M059J (cell line): ENCODE data around the gene PAK1. TPM values are rescaled to one million over a fixed set of nuclear protein-coding genes. Genes with fewer than 3 reads are reported as not detected.
"Not testable (repeated sequence)": the region's sequence is repeated elsewhere in the genome, so short reads cannot be mapped to it uniquely, and the experiment has no call there.

ENCODE experiments used
- DNase-seq: peaks from one replicate; pipeline ENCODE4 v3.0.0-alpha.2; 2012; ENCODE audit warnings: low read depth
- total RNA-seq: library from RNA; depleted of rRNA; stranded (reverse); fragments of >200 nt; shearing (Covaris generic); gene quantifications from 2 replicates; pipeline ENCODE4 v1.2.3, GENCODE V29; 2014

Gene PAK1
- total RNA-seq, 1 experiment from 2014 or later, result 37.5 TPM

DNA sequence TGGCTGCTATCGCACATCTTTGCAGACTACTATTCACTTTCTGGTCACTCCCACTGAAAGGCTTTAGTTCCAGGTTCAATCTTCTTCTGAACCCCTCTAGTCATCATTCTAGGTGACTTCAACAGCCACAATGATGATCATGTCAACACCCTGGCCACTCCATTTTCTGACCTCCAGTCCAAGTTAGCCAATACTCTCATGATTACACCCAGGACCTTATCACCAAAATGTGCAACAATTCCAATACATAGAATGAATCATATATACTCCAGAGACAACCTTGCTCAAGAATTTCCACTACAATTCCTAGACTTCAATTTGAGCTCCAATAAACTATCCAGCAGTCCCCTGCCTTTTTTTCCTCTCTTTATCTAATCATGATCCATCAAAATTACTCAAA lies 70.7 kb downstream of the PAK1 start:
- DNase-seq, result no peak

- DNase-seq, result no peak
These were observed 71.7 kb downstream of the PAK1 start for GRCh38 chr11:77402218-77402556.

DNA sequence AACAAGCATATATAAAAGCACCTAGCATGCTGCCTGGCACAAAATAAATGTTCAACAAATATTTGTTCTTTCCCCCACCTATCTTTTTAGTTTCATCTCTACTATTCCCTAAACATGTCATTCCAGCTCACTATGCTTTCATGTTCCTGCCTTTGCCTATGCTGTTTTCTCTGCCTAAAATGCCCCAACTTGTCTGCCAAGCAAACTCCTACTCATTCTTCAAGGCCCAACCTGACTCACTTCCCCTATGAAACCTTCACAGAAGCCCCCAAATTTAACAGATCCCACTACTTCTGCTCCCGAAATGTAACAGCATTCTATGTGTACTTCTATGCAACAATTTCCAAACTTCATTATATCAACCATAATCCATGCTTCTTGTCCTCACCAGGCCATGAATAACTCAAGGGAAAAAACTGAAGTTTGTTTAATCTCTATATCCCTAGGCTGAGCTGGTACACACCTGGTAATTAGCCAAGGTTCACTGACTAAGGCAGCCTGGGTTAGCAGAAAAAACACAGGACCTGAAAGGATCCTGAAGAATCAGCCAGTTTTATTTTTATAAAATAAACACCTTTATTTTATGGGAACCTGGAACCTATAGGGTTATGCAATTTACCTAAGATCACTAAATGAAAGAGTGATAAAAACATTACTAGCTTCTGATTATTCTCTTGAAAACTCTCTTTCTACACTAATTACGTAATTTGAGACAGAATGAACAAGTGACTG lies 72.2 kb downstream of the PAK1 start:
- DNase-seq, result no peak

GRCh38 chr11:77400775-77401449 lies 73.0 kb downstream of the PAK1 start:
- DNase-seq, result no peak

GRCh38 chr11:77400271-77400670 lies 73.6 kb downstream of the PAK1 start:
- DNase-seq, result no peak

GRCh38 chr11:77397631-77398030 lies 76.3 kb downstream of the PAK1 start:
- DNase-seq, result no peak

GRCh38 chr11:77396911-77397310 lies 77.0 kb downstream of the PAK1 start:
- no peak for DNase-seq

DNA sequence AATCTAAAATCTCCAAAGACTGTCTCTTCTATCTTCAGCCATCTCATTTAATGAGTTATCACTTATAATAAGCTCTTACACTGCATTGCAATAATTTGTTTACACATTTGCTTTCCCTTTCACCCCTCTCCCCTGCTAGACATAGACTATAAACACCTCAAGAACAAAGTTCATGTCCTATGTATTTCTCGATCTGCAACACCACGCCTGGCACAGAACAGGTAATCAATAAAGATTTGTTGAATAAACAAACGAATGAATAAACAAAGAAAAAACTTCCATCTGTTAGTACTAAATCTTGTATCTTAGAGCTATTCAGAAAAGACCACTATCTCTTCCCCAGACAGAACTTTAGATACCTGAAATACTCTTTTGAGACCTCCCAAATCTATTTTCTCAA lies 77.6 kb downstream of the PAK1 start:
- no peak for DNase-seq

DNA sequence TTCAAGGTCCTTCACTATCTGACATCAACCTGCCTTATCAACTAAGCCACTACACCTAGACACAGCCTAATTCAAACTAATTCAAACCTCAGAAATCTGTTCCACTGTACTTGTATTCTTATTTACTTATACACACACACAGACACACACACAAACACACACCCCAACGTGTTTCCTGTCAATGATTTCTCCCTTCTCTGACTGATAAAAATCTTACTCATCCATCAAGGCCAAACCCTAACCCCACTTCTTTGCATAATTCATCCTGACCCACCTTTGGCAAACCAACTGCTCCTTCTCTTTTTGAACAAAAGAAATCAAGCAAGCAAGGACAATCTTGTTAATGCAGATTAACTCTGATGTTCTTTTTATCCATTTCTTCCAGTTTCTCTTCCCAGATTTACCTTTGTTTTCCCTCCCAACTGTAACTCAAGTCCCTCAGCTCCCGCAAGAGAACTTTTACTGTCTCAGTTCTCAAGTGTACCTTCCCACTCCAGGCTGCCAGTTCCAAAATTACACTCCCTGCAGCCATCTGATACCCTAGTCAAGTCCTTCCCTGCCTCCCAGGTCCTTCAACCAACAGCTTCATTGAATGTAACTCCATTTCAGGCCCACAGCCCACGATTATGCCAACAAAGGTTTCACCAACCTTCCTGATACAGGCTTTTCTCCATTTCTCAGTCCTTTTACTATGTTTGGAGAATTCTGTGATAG lies 78.3 kb downstream of the PAK1 start:
- no peak for DNase-seq

DNA sequence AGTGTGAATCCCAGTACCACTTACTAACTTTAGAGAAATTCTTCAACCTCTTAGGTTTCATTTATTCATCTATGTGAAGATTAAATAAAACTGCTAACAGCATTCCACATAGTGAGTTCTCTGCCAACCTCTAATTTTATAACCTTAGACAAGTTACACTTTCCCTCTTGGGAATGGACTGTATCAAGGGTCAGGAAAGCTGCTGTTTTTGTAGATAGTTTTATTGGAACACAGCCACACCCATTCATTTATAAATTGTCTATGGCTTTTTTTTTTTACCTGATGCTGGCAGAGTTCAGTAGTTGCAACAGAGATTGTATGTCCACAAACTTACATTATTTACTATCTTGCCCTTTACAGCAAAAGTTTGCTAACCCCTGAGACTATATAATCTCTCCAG lies 81.1 kb downstream of the PAK1 start:
- DNase-seq, result no peak

- DNase-seq, result no peak
These were observed 86.2 kb downstream of the PAK1 start for GRCh38 chr11:77387701-77388100.

DNA sequence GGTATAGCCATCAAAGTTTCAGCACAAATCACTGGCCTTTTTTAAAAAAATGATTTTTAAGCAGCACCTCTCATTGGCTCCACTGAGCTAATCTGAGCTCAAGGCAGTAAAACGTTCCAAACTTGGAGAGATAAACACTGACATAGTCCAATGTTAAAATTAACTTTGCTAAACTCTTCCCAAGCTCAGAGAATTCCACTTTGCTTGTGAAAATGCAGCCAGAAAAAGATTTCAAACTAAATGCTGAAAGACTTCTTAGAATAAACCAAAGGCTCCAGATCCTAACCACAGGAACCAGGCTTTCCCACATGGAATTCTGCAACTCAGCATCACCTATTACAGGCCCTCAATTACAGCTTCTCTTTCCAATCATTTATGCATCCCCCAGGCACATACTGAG lies 87.7 kb downstream of the PAK1 start:
- DNase-seq, result peak; percentile 21

GRCh38 chr11:77385255-77385771 lies 88.6 kb downstream of the PAK1 start:
- DNase-seq, result not testable (repeated sequence)

- no peak for DNase-seq
These were observed 89.3 kb downstream of the PAK1 start for GRCh38 chr11:77384571-77384970.

DNA sequence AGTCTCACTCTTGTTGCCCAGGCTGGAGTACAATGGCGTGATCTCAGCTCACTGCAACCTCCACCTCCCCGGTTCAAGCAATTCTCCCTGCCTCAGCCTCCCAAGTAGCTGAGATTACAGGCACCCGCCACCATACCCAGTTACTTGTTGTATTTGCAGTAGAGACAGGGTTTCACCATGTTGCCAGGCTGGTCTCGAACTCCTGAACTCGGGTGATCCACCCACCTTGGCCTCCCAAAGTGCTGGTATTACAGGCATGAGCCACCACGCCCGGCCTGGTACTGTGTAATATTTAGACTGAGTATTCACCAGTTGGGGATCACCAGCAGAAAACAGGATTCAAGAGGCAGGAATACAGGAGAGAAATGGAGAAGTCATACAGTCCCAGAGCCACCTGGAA lies 90.5 kb downstream of the PAK1 start:
- DNase-seq, result not testable (repeated sequence)

DNA sequence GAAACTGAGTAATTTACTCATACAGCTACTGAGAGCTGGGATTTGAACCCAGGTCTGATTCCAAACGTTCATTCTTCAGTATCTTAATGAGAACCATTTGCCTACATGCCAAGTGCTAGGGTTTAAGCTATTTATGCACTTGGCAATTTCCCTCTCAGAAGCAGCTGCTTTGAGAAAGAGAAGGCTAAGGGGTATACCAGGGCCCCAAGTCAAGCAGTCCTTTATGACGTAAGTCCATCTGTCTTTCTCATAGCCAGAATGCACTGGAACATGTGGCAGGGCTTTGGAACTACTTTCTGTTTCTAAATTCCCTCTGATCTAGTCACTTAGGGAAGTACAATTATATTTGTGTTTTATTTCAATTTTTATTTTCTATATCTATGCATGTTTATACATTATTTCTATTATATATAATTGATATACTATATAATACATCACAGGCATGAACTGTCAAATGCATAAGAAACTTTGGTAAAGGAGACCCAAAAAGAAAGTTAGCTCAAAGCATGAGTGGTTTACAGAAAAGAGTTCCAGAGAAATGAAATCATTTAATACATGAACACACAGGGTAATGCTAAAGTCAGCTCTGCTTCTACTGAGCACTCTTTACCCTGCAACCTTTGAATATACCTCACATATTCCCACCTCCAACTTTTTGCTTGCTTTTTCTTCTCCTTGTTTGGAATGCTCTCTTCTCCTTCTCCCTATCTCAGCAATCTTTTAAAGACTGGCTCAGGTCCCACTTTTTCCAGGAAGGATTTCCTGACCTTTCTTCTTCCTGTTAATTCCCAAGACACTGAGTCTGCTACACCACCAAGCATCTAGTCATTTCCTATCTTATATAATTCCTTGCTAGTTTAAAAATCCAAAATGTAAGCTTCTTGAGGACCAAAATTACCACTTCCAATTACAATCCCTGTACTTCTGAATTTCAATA lies 91.9 kb downstream of the PAK1 start:
- peak; percentile 27 for DNase-seq

DNA sequence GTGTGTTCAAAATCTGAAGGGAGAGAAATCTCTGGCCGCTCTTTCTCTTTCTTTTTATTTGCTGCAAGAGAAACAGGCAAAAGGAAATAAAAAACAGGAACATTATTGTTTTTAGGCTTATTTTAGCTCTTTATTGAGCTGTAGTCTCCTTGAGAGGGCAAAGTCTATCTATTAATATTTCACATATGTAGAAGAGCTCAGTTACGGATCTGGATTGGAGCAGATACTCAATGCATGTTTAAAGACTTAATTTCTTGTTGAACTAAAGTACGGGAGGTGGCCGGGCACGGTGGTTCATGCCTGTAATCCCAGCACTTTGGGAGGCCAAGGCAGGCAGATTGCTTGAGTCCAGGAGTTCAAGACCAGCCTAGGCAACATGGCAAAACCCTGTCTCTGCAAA lies 94.0 kb downstream of the PAK1 start:
- DNase-seq, result no peak

DNA sequence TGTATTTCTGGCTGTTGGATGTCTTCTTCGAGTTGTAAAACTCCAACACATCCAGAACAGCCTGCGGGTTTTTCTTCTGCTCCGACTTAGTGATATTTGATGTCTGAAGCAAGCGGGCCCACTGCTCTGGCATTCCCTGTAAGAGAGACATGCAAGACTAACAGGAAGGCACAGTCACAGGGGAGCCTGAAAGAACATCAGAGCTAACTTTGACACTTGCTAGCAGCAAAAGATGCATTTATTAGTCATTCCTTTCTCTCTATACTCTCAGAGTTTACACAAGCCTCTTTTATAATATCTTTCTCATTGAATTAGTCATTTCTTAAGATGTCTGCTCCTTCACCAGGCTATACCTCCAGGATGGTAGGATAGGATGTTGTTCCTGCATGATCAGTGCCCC lies 94.6 kb downstream of the PAK1 start:
- DNase-seq, result peak; percentile 4

DNA sequence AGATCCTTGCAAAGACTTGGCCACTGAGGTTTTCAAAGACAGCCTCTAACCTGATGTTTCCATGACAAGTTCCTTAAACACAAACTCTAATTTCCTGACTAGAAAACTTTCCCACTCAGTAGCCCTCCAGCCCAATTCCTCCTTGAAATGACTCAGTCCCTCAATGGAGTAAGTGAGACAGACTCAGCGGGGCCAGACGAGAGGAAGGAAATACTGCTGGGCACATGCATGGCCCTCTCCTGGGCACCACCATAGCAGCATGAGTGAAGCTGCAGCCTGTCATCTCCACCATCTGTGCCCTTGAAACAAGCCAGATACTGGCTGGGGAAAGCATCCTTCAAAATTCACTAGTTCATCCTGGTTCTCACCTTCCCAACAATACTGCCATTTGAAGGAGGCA lies 96.2 kb downstream of the PAK1 start:
- DNase-seq, result peak; percentile 58

DNA sequence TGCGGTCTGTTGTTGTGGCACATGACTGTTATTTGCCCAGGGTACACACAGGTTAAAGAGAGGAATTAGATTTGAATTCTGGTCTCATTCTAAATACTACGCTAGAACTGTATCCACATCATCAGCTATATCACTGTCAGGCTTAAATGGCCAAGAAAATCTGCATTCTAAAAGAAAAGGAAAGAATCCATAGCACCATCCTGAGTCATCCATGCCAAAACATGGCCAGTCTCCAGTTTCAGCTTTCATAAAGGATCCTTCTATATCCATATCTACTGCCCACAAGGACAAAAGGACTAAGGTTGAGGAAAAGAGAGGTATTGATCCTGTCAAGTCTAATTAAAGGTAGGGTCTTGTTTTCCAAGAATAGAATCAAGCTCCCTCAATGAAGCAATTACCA lies 98.8 kb downstream of the PAK1 start:
- DNase-seq, result peak; percentile 11

DNA sequence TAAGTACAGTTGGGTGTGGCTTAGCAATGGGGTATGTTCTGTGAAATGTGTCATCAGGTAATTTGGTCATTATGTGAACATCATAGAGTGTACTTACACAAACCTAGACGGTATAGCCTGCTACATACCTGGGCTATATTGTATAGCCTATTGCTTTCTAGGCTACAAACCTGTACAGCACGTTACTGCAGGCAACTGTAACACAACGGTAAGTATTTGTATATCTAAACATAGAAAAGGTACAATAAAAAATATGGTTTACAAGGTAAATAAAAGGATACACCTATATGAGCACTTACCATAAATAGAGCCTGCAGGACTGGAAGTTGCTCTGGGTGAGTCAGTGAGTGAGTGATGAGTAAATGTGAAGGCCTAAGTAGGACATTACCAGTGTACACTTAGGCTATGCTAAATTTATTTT lies 99.3 kb downstream of the PAK1 start:
- peak; percentile 13 for DNase-seq

DNA sequence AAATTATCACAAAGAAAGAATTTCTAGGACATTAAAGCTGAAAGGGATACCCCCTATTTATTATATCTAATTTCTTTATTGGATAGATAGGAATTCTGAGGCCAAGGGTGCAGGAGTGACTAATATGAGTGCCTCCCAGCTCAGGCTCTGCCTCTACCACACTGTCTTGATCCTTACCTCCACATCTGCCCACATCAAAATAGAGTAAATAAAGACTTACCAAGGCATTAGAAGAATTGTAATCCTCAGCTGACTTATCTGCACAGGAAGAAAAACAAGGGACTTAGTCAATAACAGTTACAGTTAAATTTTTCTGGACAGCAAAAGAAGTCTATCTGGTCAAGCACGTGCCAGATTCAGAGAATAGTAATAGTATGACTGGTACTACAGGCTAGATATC lies 99.8 kb downstream of the PAK1 start:
- peak; percentile 19 for DNase-seq
